TTC549 (cell line): Measurements from ENCODE around the gene PER3.

Experiments used
- FAIRE-seq: peaks from 2 replicates; lab custom pipeline; 2012; peaks lifted over from hg19 to GRCh38; lab: Jason Lieb, UNC

PER3 gene

GRCh38 chr1:7873801-7874795 is 90.0 kb downstream of the PER3 start:
- no peak for FAIRE-seq

GRCh38 chr1:7878027-7878426 is 93.9 kb downstream of the PER3 start:
- no peak for FAIRE-seq

DNA sequence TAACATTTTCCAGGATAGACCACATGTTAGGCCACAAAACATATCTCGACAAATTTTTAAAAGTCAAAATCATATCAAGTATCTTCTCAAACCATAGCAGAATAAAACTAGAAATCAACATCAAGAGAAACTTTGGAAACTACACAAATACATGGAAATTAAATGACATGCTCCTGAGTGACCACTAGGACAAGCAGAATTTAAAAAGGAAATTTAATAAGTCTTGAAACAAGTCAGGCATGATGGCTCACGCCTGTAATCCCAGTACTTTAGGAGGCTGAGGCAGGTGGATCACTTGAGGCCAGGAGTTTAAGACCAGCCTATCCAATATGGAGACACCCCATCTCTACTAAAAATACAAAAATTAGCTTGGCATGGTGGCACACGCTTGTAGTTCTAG is 95.1 kb downstream of the PER3 start:
- FAIRE-seq = no peak

- no peak for FAIRE-seq
Observed at GRCh38 chr1:7884757-7885156, 100.7 kb downstream of the PER3 start.

- FAIRE-seq = no peak
Observed at GRCh38 chr1:7885513-7886404, 101.7 kb downstream of the PER3 start.

- FAIRE-seq = no peak
Observed at GRCh38 chr1:7886405-7886745, 102.3 kb downstream of the PER3 start.

DNA sequence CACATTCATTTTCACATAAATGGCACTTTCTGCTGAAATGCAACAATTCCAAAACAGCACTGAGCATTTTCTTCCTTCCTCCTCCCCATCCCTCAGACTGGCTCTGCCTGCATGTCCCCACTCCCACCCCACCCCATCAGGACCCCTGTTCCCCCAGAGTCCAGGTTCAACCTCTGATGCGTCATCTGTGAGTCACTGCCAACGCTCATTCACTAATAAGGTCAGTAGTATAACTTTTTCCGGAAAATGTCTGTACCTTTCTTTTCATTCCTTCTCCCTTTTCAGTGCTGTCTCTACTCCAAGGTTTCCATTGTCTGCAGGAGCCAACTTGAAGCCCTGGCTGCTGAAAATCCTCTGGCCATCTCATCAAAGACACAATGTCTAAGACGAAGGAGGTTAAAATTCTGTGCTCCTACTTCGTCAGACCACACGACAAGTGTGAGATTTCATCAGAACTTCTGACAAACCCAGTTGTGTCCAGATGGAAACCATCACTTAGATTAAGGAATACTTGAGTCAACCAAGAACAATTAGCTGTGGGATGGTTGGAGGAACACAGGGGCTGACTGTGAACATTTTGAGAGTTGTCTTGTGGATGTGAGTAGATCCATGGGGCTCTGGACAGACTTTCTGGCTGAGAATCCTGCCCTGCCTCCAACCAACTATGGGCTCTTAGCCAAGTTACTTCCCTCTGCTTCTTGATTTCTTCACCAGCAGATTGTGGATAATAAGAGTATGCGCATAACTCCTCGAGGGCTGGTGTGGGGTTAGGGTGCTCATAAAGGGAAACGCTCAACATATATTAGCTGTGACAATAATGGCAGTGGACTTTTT is 104.4 kb downstream of the PER3 start:
- no peak for FAIRE-seq

DNA sequence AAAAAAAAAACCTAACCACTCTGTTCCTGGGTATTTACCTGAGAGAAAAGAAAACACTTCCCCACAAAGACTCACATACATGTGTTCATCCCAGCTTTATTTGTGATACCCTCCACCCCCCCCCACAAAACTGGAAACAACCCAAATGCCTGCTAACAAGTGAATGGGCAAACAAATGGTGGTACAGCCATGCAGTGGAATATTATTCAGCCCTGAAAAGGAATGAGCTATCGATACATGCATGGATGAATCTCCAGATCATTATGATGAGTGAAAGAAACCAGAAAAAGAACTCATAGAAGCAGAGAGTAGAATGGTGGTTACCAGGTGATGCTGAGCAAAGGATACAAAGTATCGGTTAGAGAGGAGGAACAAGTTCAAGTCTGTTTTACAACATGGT is 106.8 kb downstream of the PER3 start:
- no peak for FAIRE-seq

GRCh38 chr1:7891804-7892203 is 107.7 kb downstream of the PER3 start:
- no peak for FAIRE-seq

- no peak for FAIRE-seq
Observed at GRCh38 chr1:7893529-7894180, 109.6 kb downstream of the PER3 start.
